Parathyroid adenoma (tissue), 2 donors: ENCODE results near the gene SNX10.

Experiments
- H2AFZ ChIP-seq: fragments of 300-600 bp; sonication (generic); one replicate; pipeline ENCODE4 v1.7.0; 2017; ENCODE audit warnings: antibody characterized with exemption, mild to moderate bottlenecking
- H3K27ac ChIP-seq: fragments of 300-600 bp; sonication (generic); one replicate; pipeline ENCODE4 v1.7.0; 2017
- H3K27me3 ChIP-seq: fragments of 300-600 bp; sonication (generic); one replicate; pipeline ENCODE4 v1.7.0; 2017; ENCODE audit warnings: low read length; ENCODE audit not compliant: control insufficient read depth, insufficient read depth
- H3K36me3 ChIP-seq: fragments of 300-600 bp; sonication (generic); one replicate; pipeline ENCODE4 v1.7.0; 2017; ENCODE audit warnings: low read length; ENCODE audit not compliant: control insufficient read depth, insufficient read depth
- H3K4me1 ChIP-seq: fragments of 300-600 bp; sonication (generic); one replicate; pipeline ENCODE4 v1.7.0; 2017; ENCODE audit warnings: control low read depth
- H3K4me2 ChIP-seq: fragments of 300-600 bp; sonication (generic); one replicate; pipeline ENCODE4 v1.7.0; 2017; ENCODE audit warnings: low read length
- H3K4me3 ChIP-seq: fragments of 300-600 bp; sonication (generic); one replicate; pipeline ENCODE4 v1.7.0; 2017; ENCODE audit warnings: low read depth, low read length
- H3K79me2 ChIP-seq: fragments of 300-600 bp; sonication (generic); one replicate; pipeline ENCODE4 v1.7.0; 2017; ENCODE audit warnings: control low read depth
- H3K9ac ChIP-seq: fragments of 300-600 bp; sonication (generic); one replicate; pipeline ENCODE4 v1.7.0; 2017; ENCODE audit warnings: mild to moderate bottlenecking
- H3K9me3 ChIP-seq: fragments of 300-600 bp; sonication (generic); one replicate; pipeline ENCODE4 v1.7.0; 2017; ENCODE audit warnings: low read length; ENCODE audit not compliant: control insufficient read depth
- CTCF ChIP-seq: fragments of 300-600 bp; sonication (generic); IDR thresholded peaks from one replicate; pipeline ENCODE4 v1.7.0; 2017; ENCODE audit warnings: antibody characterized with exemption, mild to moderate bottlenecking
- donor health status: primary hyperparathyroidism.

SNX10 gene

GRCh38 chr7:26363465-26363864, 71.8 kb downstream of the SNX10 start:
- Histone ChIP-seq H3K4me3 (no peak overlapping the region), H3K4me1 (no peaks in the 10 kb centered on the region), H3K36me3 (no peaks in the 10 kb centered on the region), H3K4me2 (no peak overlapping the region), H3K9me3 (no peaks in the 10 kb centered on the region), H2AFZ (no peak overlapping the region), H3K79me2 (no peaks in the 10 kb centered on the region), H3K9ac (no peak overlapping the region), H3K27me3 (no peaks in the 10 kb centered on the region), H3K27ac (no peak overlapping the region)
- no peak for TF ChIP-seq CTCF

GRCh38 chr7:26365077-26365900, 73.6 kb downstream of the SNX10 start:
- TF ChIP-seq CTCF: peak; percentile 80
- H3K79me2 ChIP-seq: no peaks in the 10 kb centered on the region
- H3K9me3 ChIP-seq: no peaks in the 10 kb centered on the region
- no peak overlapping the region for H3K27ac ChIP-seq
- no peaks in the 10 kb centered on the region for H3K36me3 ChIP-seq
- peak overlapping the region; percentile 43 for H2AFZ ChIP-seq
- peak overlapping the region; percentile 55 for H3K4me2 ChIP-seq
- H3K4me1 ChIP-seq: no peaks in the 10 kb centered on the region
- no peaks in the 10 kb centered on the region for H3K27me3 ChIP-seq
- H3K4me3 ChIP-seq: no peak overlapping the region
- no peak overlapping the region for H3K9ac ChIP-seq

- no peak overlapping the region for H3K4me3 ChIP-seq
- H3K9ac ChIP-seq: no peak overlapping the region
- H3K27me3 ChIP-seq: no peaks in the 10 kb centered on the region
- H2AFZ ChIP-seq: no peak overlapping the region
- no peak for TF ChIP-seq CTCF
- H3K27ac ChIP-seq: no peak overlapping the region
- no peaks in the 10 kb centered on the region for H3K79me2 ChIP-seq
- no peak overlapping the region for H3K4me2 ChIP-seq
- no peaks in the 10 kb centered on the region for H3K9me3 ChIP-seq
- H3K4me1 ChIP-seq: no peaks in the 10 kb centered on the region
- H3K36me3 ChIP-seq: no peaks in the 10 kb centered on the region
Measured at GRCh38 chr7:26365901-26366275, 74.2 kb downstream of the SNX10 start.

GRCh38 chr7:26367219-26367711, 75.6 kb downstream of the SNX10 start:
- H3K27me3 ChIP-seq: no peaks in the 10 kb centered on the region
- H2AFZ ChIP-seq: no peak overlapping the region
- no peak overlapping the region for H3K9ac ChIP-seq
- H3K4me3 ChIP-seq: no peak overlapping the region
- TF ChIP-seq CTCF: no peak
- H3K4me1 ChIP-seq: no peaks in the 10 kb centered on the region
- H3K4me2 ChIP-seq: no peak overlapping the region
- no peaks in the 10 kb centered on the region for H3K9me3 ChIP-seq
- H3K79me2 ChIP-seq: no peaks in the 10 kb centered on the region
- no peak overlapping the region for H3K27ac ChIP-seq
- no peaks in the 10 kb centered on the region for H3K36me3 ChIP-seq

- no peak for TF ChIP-seq CTCF
- Histone ChIP-seq H3K36me3 (no peaks in the 10 kb centered on the region), H3K79me2 (no peaks in the 10 kb centered on the region), H3K27me3 (no peaks in the 10 kb centered on the region), H3K27ac (no peak overlapping the region), H3K9ac (no peak overlapping the region), H3K4me3 (no peak overlapping the region), H3K4me2 (no peak overlapping the region), H3K9me3 (no peaks in the 10 kb centered on the region), H3K4me1 (no peaks in the 10 kb centered on the region), H2AFZ (no peak overlapping the region)
Measured at GRCh38 chr7:26368542-26368941, 76.9 kb downstream of the SNX10 start.
